Ovary (tissue), 3 donors: ENCODE results near the gene P4HA3.

Experiments used
- EP300 ChIP-seq: sonication (generic); formaldehyde crosslinking; IDR thresholded peaks from one replicate; pipeline ENCODE4 v1.6.1; 2017; ENCODE audit warnings: antibody characterized with exemption
- POLR2A ChIP-seq: fragments of 450-650 bp; IDR thresholded peaks from one replicate; pipeline ENCODE4 v1.6.1; 2017; ENCODE audit warnings: antibody characterized with exemption, mild to moderate bottlenecking, moderate library complexity
- TF ChIP-seq, protein P1 (sequence below), 3 donors: fragments of 450-650 bp in 2 of 3; fragments of 200-600 bp in 1 of 3; IDR thresholded peaks; one replicate each; pipeline versions ENCODE4 v1.5.1 to v1.8.0; 2016 to 2022; ENCODE audit warnings: antibody characterized with exemption in 3 of 3, mild to moderate bottlenecking in 1 of 3
- donor health status: DM: no; HTN: no; CAD: no.

DNA sequence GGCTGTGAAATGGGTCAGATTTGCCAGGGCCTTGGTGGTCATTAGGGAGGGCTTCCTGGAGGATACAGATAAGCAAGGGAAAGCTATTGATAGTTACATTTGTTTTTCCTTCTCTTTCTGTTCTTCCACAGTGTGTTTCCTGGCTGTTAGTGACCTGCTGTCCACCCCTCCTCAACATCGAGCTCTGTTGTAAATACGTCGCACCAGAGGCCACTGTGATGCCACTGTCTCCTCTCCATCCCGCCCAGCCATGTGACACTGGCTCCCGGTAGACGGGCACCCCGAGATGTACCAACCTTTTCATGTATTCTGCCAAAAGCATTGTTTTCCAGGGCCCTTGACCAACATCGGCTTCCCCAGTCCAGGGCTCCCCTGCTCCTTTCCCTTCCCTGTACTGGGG is 58.1 kb downstream of the P4HA3 start:
- TF ChIP-seq, protein P1, sequence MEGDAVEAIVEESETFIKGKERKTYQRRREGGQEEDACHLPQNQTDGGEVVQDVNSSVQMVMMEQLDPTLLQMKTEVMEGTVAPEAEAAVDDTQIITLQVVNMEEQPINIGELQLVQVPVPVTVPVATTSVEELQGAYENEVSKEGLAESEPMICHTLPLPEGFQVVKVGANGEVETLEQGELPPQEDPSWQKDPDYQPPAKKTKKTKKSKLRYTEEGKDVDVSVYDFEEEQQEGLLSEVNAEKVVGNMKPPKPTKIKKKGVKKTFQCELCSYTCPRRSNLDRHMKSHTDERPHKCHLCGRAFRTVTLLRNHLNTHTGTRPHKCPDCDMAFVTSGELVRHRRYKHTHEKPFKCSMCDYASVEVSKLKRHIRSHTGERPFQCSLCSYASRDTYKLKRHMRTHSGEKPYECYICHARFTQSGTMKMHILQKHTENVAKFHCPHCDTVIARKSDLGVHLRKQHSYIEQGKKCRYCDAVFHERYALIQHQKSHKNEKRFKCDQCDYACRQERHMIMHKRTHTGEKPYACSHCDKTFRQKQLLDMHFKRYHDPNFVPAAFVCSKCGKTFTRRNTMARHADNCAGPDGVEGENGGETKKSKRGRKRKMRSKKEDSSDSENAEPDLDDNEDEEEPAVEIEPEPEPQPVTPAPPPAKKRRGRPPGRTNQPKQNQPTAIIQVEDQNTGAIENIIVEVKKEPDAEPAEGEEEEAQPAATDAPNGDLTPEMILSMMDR (IDR thresholded peaks at IDR 0.05): no peak
- TF ChIP-seq POLR2A (no peak), EP300 (no peak)
